Neural cell (in vitro differentiated cells): ENCODE measurements around the gene EHD4. TPM values are rescaled to one million over a fixed set of nuclear protein-coding genes. Genes with fewer than 3 reads are reported as not detected.

ENCODE experiments used
- H2AFZ ChIP-seq: fragments of 200-600, 300-800 bp; sonication (generic), shearing (Covaris generic); 2 replicates; pipeline ENCODE4 v1.6.0; 2014; ENCODE audit warnings: low read depth, mild to moderate bottlenecking, antibody characterized with exemption, low read length, moderate library complexity
- H3F3A ChIP-seq: fragments of 200-600 bp; shearing (Covaris generic); 2 replicates; pipeline ENCODE4 v1.6.1; 2016; ENCODE audit warnings: mild to moderate bottlenecking, moderate library complexity, mixed read lengths, antibody characterized with exemption, low read length; ENCODE audit not compliant: insufficient read depth, poor library complexity, severe bottlenecking
- H3K27ac ChIP-seq: fragments of 200-600, 300-800 bp; sonication (generic), shearing (Covaris generic); 2 replicates; pipeline ENCODE4 v1.5.1; 2014; ENCODE audit warnings: mild to moderate bottlenecking, low read length, moderate library complexity
- H3K27me3 ChIP-seq: fragments of 300-800, 200-600 bp; sonication (generic), shearing (Covaris generic); 2 replicates; pipeline ENCODE4 v1.6.0; 2014; ENCODE audit warnings: mild to moderate bottlenecking, low read depth, low read length, moderate library complexity; ENCODE audit not compliant: insufficient read depth
- H3K36me3 ChIP-seq: fragments of 300-800, 200-600 bp; sonication (generic), shearing (Covaris generic); 2 replicates; pipeline ENCODE4 v1.5.1; 2014; ENCODE audit warnings: mild to moderate bottlenecking, antibody characterized with exemption, low read length, moderate library complexity; ENCODE audit not compliant: insufficient read depth
- H3K4me2 ChIP-seq: fragments of 300-800, 200-600 bp; sonication (generic), shearing (Covaris generic); 2 replicates; pipeline ENCODE4 v1.6.0; 2014; ENCODE audit warnings: mild to moderate bottlenecking, low read length
- H3K4me3 ChIP-seq: fragments of 300-800, 200-600 bp; sonication (generic), shearing (Covaris generic); 2 replicates; pipeline ENCODE4 v1.5.1; 2014; ENCODE audit warnings: mild to moderate bottlenecking, low read length, moderate library complexity
- H3K79me2 ChIP-seq: fragments of 200-600 bp; shearing (Covaris generic); replicated peaks from 2 replicates; pipeline ENCODE4 v1.6.0; 2014; ENCODE audit warnings: mild to moderate bottlenecking, low read length, moderate library complexity; ENCODE audit not compliant: insufficient read depth
- H3K9ac ChIP-seq: fragments of 300-800, 200-600 bp; sonication (generic), shearing (Covaris generic); 2 replicates; pipeline ENCODE4 v1.6.1; 2016; ENCODE audit warnings: mild to moderate bottlenecking, low read length, mixed read lengths
- H3K9me2 ChIP-seq: fragments of 200-600 bp; shearing (Covaris generic); 2 replicates; pipeline ENCODE4 v1.6.1; 2016; ENCODE audit warnings: mild to moderate bottlenecking, low read length, mixed read lengths; ENCODE audit not compliant: insufficient read depth
- H3K9me3 ChIP-seq: fragments of 200-600, 300-800 bp; sonication (generic), shearing (Covaris generic); 2 replicates; pipeline ENCODE4 v1.6.1; 2016; ENCODE audit warnings: mild to moderate bottlenecking, mixed run types, low read length, moderate library complexity, mixed read lengths
- H4K20me1 ChIP-seq: fragments of 200-600 bp; shearing (Covaris generic); 2 replicates; pipeline ENCODE4 v1.6.1; 2016; ENCODE audit warnings: mild to moderate bottlenecking, mixed run types; ENCODE audit not compliant: insufficient read depth
- CTCF ChIP-seq: fragments of 450-650 bp; IDR thresholded peaks from 2 replicates; pipeline ENCODE4 v1.5.1; 2014; ENCODE audit warnings: antibody characterized with exemption, mild to moderate bottlenecking, moderate library complexity; ENCODE audit not compliant: poor library complexity, severe bottlenecking
- EP300 ChIP-seq: fragments of 450-650 bp; conservative IDR thresholded peaks from 2 replicates; pipeline ENCODE4 v1.6.1; 2014; ENCODE audit warnings: antibody characterized with exemption, mild to moderate bottlenecking, moderate library complexity; ENCODE audit not compliant: poor library complexity, severe bottlenecking
- EZH2 ChIP-seq: fragments of 200-600, 300-800 bp; shearing (Covaris generic), sonication (generic); IDR thresholded peaks from 2 replicates; pipeline ENCODE4 v1.6.1; 2014; ENCODE audit warnings: antibody characterized with exemption, low read length, borderline replicate concordance, mild to moderate bottlenecking; ENCODE audit not compliant: insufficient read depth, poor library complexity, severe bottlenecking
- MXI1 ChIP-seq: fragments of 450-650 bp; conservative IDR thresholded peaks from 2 replicates; pipeline ENCODE4 v1.6.1; 2014; ENCODE audit warnings: antibody characterized with exemption, mild to moderate bottlenecking; ENCODE audit not compliant: poor library complexity, severe bottlenecking
- POLR2AphosphoS5 ChIP-seq: IDR thresholded peaks from 2 replicates; pipeline ENCODE4 v1.6.1; 2012
- RAD21 ChIP-seq: fragments of 450-650 bp; conservative IDR thresholded peaks from 2 replicates; pipeline ENCODE4 v1.6.1; 2014; ENCODE audit warnings: antibody characterized with exemption, mild to moderate bottlenecking, moderate library complexity
- REST ChIP-seq: IDR thresholded peaks from 2 replicates; pipeline ENCODE4 v1.6.1; 2012; ENCODE audit warnings: borderline replicate concordance
- SMC3 ChIP-seq: fragments of 450-650 bp; conservative IDR thresholded peaks from 2 replicates; pipeline ENCODE4 v1.6.1; 2014; ENCODE audit warnings: antibody characterized with exemption, mild to moderate bottlenecking, moderate library complexity; ENCODE audit not compliant: poor library complexity
- TAF1 ChIP-seq: IDR thresholded peaks from 2 replicates; pipeline ENCODE4 v1.6.1; 2012; ENCODE audit warnings: low read depth
- polyA plus RNA-seq: library from polyadenylated mRNA; depleted of rRNA; stranded (reverse); fragments of >200 nt; gene quantifications from 2 replicates; pipeline ENCODE4 v1.2.3, GENCODE V29; 2014

Gene EHD4
- polyA plus RNA-seq, 1 donor from 2014 or later = 0.09 TPM

- no peak overlapping the region for H2AFZ ChIP-seq
- no peaks in the 10 kb centered on the region for H3K36me3 ChIP-seq
- no peak overlapping the region for H3K27ac ChIP-seq
- TF ChIP-seq TAF1 (no peak), RAD21 (no peak), REST (no peak), EP300 (no peak), POLR2AphosphoS5 (no peak), MXI1 (no peak), SMC3 (no peak), CTCF (no peak)
- no peaks in the 10 kb centered on the region for H4K20me1 ChIP-seq
- H3K4me2 ChIP-seq = no peak overlapping the region
- no peaks in the 10 kb centered on the region for H3K9me3 ChIP-seq
- H3K79me2 ChIP-seq = no peaks in the 10 kb centered on the region
- no peaks in the 10 kb centered on the region for H3F3A ChIP-seq
- H3K9me2 ChIP-seq = no peaks in the 10 kb centered on the region
- H3K27me3 ChIP-seq = peaks cover 10% of the 10 kb centered on the region
- H3K9ac ChIP-seq = no peak overlapping the region
- H3K4me3 ChIP-seq = no peak overlapping the region
Measured at GRCh38 chr15:41887161-41887560, 85.2 kb downstream of the EHD4 start.

- Histone ChIP-seq H3K27ac (no peak overlapping the region), H4K20me1 (no peaks in the 10 kb centered on the region), H3K79me2 (no peaks in the 10 kb centered on the region), H3K4me3 (no peak overlapping the region), H3K9me3 (no peaks in the 10 kb centered on the region), H3F3A (no peaks in the 10 kb centered on the region), H2AFZ (no peak overlapping the region), H3K9me2 (no peaks in the 10 kb centered on the region), H3K4me2 (no peak overlapping the region), H3K36me3 (no peaks in the 10 kb centered on the region), H3K9ac (no peak overlapping the region), H3K27me3 (peaks cover 12% of the 10 kb centered on the region)
- no peak for TF ChIP-seq POLR2AphosphoS5
Measured at GRCh38 chr15:41886741-41887140, 85.6 kb downstream of the EHD4 start.

GRCh38 chr15:41885841-41886240 lies 86.5 kb downstream of the EHD4 start:
- no peaks in the 10 kb centered on the region for H3F3A ChIP-seq
- H3K27ac ChIP-seq = no peak overlapping the region
- no peaks in the 10 kb centered on the region for H3K9me2 ChIP-seq
- H3K9me3 ChIP-seq = no peaks in the 10 kb centered on the region
- no peak overlapping the region for H2AFZ ChIP-seq
- no peaks in the 10 kb centered on the region for H3K36me3 ChIP-seq
- no peaks in the 10 kb centered on the region for H3K79me2 ChIP-seq
- no peaks in the 10 kb centered on the region for H4K20me1 ChIP-seq
- TF ChIP-seq SMC3 (no peak), EP300 (no peak), POLR2AphosphoS5 (no peak), RAD21 (no peak), CTCF (no peak), REST (no peak), TAF1 (no peak), EZH2 (no peak), MXI1 (no peak)
- H3K9ac ChIP-seq = no peak overlapping the region
- no peak overlapping the region for H3K4me3 ChIP-seq
- no peak overlapping the region for H3K4me2 ChIP-seq
- peaks cover 21% of the 10 kb centered on the region for H3K27me3 ChIP-seq
